G401 (cell line): Measurements from ENCODE around the gene S1PR1. TPM values are rescaled to one million over a fixed set of nuclear protein-coding genes. Genes with fewer than 3 reads are reported as not detected.
"Not testable (repeated sequence)": the region's sequence is repeated elsewhere in the genome, so short reads cannot be mapped to it uniquely, and the experiment has no call there.

Experiments used
- DNase-seq: peaks from one replicate; pipeline ENCODE4 v3.0.0-alpha.2; 2015; ENCODE audit warnings: low spot score
- in situ Hi-C: cut with HindIII; loops from 2 replicates; pipeline ENCODE4 v1.10.0; 2016; ENCODE audit warnings: low sequenced_read_pairs, mixed read lengths
- total RNA-seq: library from RNA; depleted of rRNA; stranded (reverse); fragments of >200 nt; shearing (Covaris generic); gene quantifications from 2 replicates; pipeline ENCODE4 v1.2.3, GENCODE V29; 2014

S1PR1 gene
- total RNA-seq, 1 experiment from 2014 or later: not detected

- in situ Hi-C loops: no loop called here
- no peak for DNase-seq
Measured at GRCh38 chr1:101217148-101217547, 19.7 kb upstream of the S1PR1 start.

- in situ Hi-C loops: not testable (repeated sequence)
Measured at GRCh38 chr1:101218968-101219367, 17.9 kb upstream of the S1PR1 start.

GRCh38 chr1:101219924-101220870 lies 16.6 kb upstream of the S1PR1 start:
- no peak for DNase-seq
- in situ Hi-C loops: no loop called here

More at GRCh38 chr1:101218968-101219367, 17.9 kb upstream of the S1PR1 start:
- not testable (repeated sequence) for DNase-seq

GRCh38 chr1:101220906-101221305 lies 15.9 kb upstream of the S1PR1 start:
- DNase-seq: no peak

GRCh38 chr1:101221945-101222429 lies 14.8 kb upstream of the S1PR1 start:
- in situ Hi-C loops: no loop called here
- no peak for DNase-seq

More at GRCh38 chr1:101220906-101221305, 15.9 kb upstream of the S1PR1 start:
- in situ Hi-C loops: no loop called here

GRCh38 chr1:101227837-101228236 lies 9.0 kb upstream of the S1PR1 start:
- DNase-seq: no peak
- in situ Hi-C loops: no loop called here

- in situ Hi-C loops: no loop called here
- DNase-seq: no peak
Measured at GRCh38 chr1:101228424-101229134, 8.2 kb upstream of the S1PR1 start.

GRCh38 chr1:101232182-101232581 lies 4.6 kb upstream of the S1PR1 start:
- in situ Hi-C loops, DNase-seq: not testable (repeated sequence)

GRCh38 chr1:101233495-101233894 lies 3.3 kb upstream of the S1PR1 start:
- no peak for DNase-seq
- in situ Hi-C loops: no loop called here

GRCh38 chr1:101235216-101235695 lies 1.6 kb upstream of the S1PR1 start:
- in situ Hi-C loops: no loop called here

GRCh38 chr1:101235696-101236515 lies 913 bp upstream of the S1PR1 start:
- in situ Hi-C loops: no loop called here
- no peak for DNase-seq

More at GRCh38 chr1:101235216-101235695, 1.6 kb upstream of the S1PR1 start:
- no peak for DNase-seq

- in situ Hi-C loops: no loop called here
- no peak for DNase-seq
Measured at GRCh38 chr1:101237229-101237837, 514 bp downstream of the S1PR1 start.

GRCh38 chr1:101238031-101238628 lies 1.3 kb downstream of the S1PR1 start:
- in situ Hi-C loops: no loop called here
- no peak for DNase-seq

- in situ Hi-C loops: no loop called here
- peak; percentile 59 for DNase-seq
Measured at GRCh38 chr1:101238681-101239094, 1.9 kb downstream of the S1PR1 start.

- in situ Hi-C loops: no loop called here
- DNase-seq: no peak
Measured at GRCh38 chr1:101239095-101240040, 2.5 kb downstream of the S1PR1 start.

GRCh38 chr1:101240041-101240430 lies 3.2 kb downstream of the S1PR1 start:
- in situ Hi-C loops: no loop called here
- no peak for DNase-seq
